ENCODE data around the gene ASTN2. TPM values are rescaled to one million over a fixed set of nuclear protein-coding genes. Genes with fewer than 3 reads are reported as not detected.

Gene ASTN2
- total RNA-seq, 5 donors from 2014 or later (not counting 1 experiment from before 2014, with no cell fraction given): 3.7 to 4.8 (median 4.4) TPM

- H3K27ac Mint-ChIP-seq: no peak overlapping the region
- 85% methylated on average over 1 of the region's 2 CpGs for WGBS (ENCODE audit: insufficient coverage)
- no peaks in the 10 kb centered on the region for H3K4me1 Mint-ChIP-seq
- ATAC-seq (replicated peaks in 1 of 4) (no peak), DNase-seq (no peak)
- H3K4me3 ChIP-seq (ENCODE audit: control insufficient read depth in 1 of 2, extremely low read depth in 1 of 2, low read length in 1 of 2): no peak overlapping the region
- ChIA-PET CTCF (no interaction called here), POLR2A (no interaction called here)
- H3K27me3 Mint-ChIP-seq: peaks cover 0 to 3% of the 10 kb centered on the region in 2 donors
- H3K9me3 Mint-ChIP-seq: no peaks in the 10 kb centered on the region
- H3K4me1 ChIP-seq (ENCODE audit: control insufficient read depth in 1 of 2, extremely low read depth in 1 of 2, insufficient read depth in 2 of 2, low read length in 2 of 2): no peaks in the 10 kb centered on the region
- no peaks in the 10 kb centered on the region for H3K36me3 Mint-ChIP-seq
- no peak overlapping the region for H3K4me3 Mint-ChIP-seq
- H3K9me3 ChIP-seq: no peaks in the 10 kb centered on the region
- peaks cover 0 to 6% of the 10 kb centered on the region in 2 experiments for H3K27me3 ChIP-seq (replicated peaks in 1 of 2; ENCODE audit: control insufficient read depth in 2 of 2, extremely low read depth in 1 of 2, insufficient read depth in 2 of 2, low read length in 1 of 2)
- H3K36me3 ChIP-seq (ENCODE audit: control insufficient read depth in 2 of 2, extremely low read depth in 1 of 2, insufficient read depth in 1 of 2, low read length in 1 of 2): no peaks in the 10 kb centered on the region
- no peak overlapping the region for H3K27ac ChIP-seq (ENCODE audit: low read length)
Observed at GRCh38 chr9:116984111-116984510, 430.7 kb downstream of the ASTN2 start.

GRCh38 chr9:116980582-116981120, 434.2 kb downstream of the ASTN2 start:
- peaks cover 0 to 4% (median 0%) of the 10 kb centered on the region in 3 donors for H3K9me3 Mint-ChIP-seq
- H3K27me3 Mint-ChIP-seq: peaks cover 0 to 7% of the 10 kb centered on the region in 2 donors
- POLR2A ChIA-PET: no interaction called here
- no peaks in the 10 kb centered on the region for H3K9me3 ChIP-seq
- H3K4me1 Mint-ChIP-seq: no peaks in the 10 kb centered on the region
- peaks cover 0 to 3% of the 10 kb centered on the region in 2 experiments for H3K27me3 ChIP-seq (replicated peaks in 1 of 2; ENCODE audit: control insufficient read depth in 2 of 2, extremely low read depth in 1 of 2, insufficient read depth in 2 of 2, low read length in 1 of 2)
- ATAC-seq (replicated peaks in 1 of 4): no peak
- H3K4me3 ChIP-seq (ENCODE audit: control insufficient read depth in 1 of 2, extremely low read depth in 1 of 2, low read length in 1 of 2): no peak overlapping the region
- no peaks in the 10 kb centered on the region for H3K36me3 Mint-ChIP-seq
- no peak overlapping the region for H3K4me3 Mint-ChIP-seq
- no peaks in the 10 kb centered on the region for H3K36me3 ChIP-seq (ENCODE audit: control insufficient read depth in 2 of 2, extremely low read depth in 1 of 2, insufficient read depth in 1 of 2, low read length in 1 of 2)
- CTCF ChIA-PET: no interaction called here
- H3K27ac Mint-ChIP-seq: no peak overlapping the region
- H3K27ac ChIP-seq (ENCODE audit: low read length): no peak overlapping the region
- no peaks in the 10 kb centered on the region for H3K4me1 ChIP-seq (ENCODE audit: control insufficient read depth in 1 of 2, extremely low read depth in 1 of 2, insufficient read depth in 2 of 2, low read length in 2 of 2)
- no peak for DNase-seq

GRCh38 chr9:116979456-116979855, 435.4 kb downstream of the ASTN2 start:
- Histone ChIP-seq H3K4me1 (ENCODE audit: control insufficient read depth in 1 of 2, extremely low read depth in 1 of 2, insufficient read depth in 2 of 2, low read length in 2 of 2) (no peaks in the 10 kb centered on the region), H3K36me3 (ENCODE audit: control insufficient read depth in 2 of 2, extremely low read depth in 1 of 2, insufficient read depth in 1 of 2, low read length in 1 of 2) (no peaks in the 10 kb centered on the region), H3K9me3 (no peaks in the 10 kb centered on the region), H3K4me3 (ENCODE audit: control insufficient read depth in 1 of 2, extremely low read depth in 1 of 2, low read length in 1 of 2) (no peak overlapping the region), H3K27ac (ENCODE audit: low read length) (no peak overlapping the region), H3K27me3 (replicated peaks in 1 of 2; ENCODE audit: control insufficient read depth in 2 of 2, extremely low read depth in 1 of 2, insufficient read depth in 2 of 2, low read length in 1 of 2) (no peaks in the 10 kb centered on the region)
- no peak overlapping the region for H3K27ac Mint-ChIP-seq
- no peaks in the 10 kb centered on the region for H3K36me3 Mint-ChIP-seq
- peaks cover 0 to 7% of the 10 kb centered on the region in 2 donors for H3K27me3 Mint-ChIP-seq
- H3K4me1 Mint-ChIP-seq: no peaks in the 10 kb centered on the region
- no peak overlapping the region for H3K4me3 Mint-ChIP-seq
- ATAC-seq (replicated peaks in 1 of 4) (no peak), DNase-seq (no peak)
- no CpG with 5 or more reads among the region's 2 CpGs for WGBS (ENCODE audit: insufficient coverage)
- H3K9me3 Mint-ChIP-seq: peaks cover 0 to 4% (median 0%) of the 10 kb centered on the region in 3 donors
- ChIA-PET CTCF (no interaction called here), POLR2A (no interaction called here)

- Mint-ChIP-seq H3K27me3 (peaks cover 0 to 7% of the 10 kb centered on the region in 2 donors), H3K27ac (no peak overlapping the region), H3K4me1 (no peaks in the 10 kb centered on the region), H3K9me3 (peaks cover 0 to 4% (median 0%) of the 10 kb centered on the region in 3 donors), H3K4me3 (no peak overlapping the region), H3K36me3 (no peaks in the 10 kb centered on the region)
- ChIA-PET CTCF (no interaction called here), POLR2A (no interaction called here)
- no peaks in the 10 kb centered on the region for H3K27me3 ChIP-seq (replicated peaks in 1 of 2; ENCODE audit: control insufficient read depth in 2 of 2, extremely low read depth in 1 of 2, insufficient read depth in 2 of 2, low read length in 1 of 2)
- H3K27ac ChIP-seq (ENCODE audit: low read length): no peak overlapping the region
- H3K4me3 ChIP-seq (ENCODE audit: control insufficient read depth in 1 of 2, extremely low read depth in 1 of 2, low read length in 1 of 2): no peak overlapping the region
- no peaks in the 10 kb centered on the region for H3K4me1 ChIP-seq (ENCODE audit: control insufficient read depth in 1 of 2, extremely low read depth in 1 of 2, insufficient read depth in 2 of 2, low read length in 2 of 2)
- ATAC-seq (replicated peaks in 1 of 4): no peak
- H3K36me3 ChIP-seq (ENCODE audit: control insufficient read depth in 2 of 2, extremely low read depth in 1 of 2, insufficient read depth in 1 of 2, low read length in 1 of 2): no peaks in the 10 kb centered on the region
- DNase-seq: no peak
- WGBS (ENCODE audit: insufficient coverage): no CpG with 5 or more reads among the region's 2 CpGs
- no peaks in the 10 kb centered on the region for H3K9me3 ChIP-seq
Observed at GRCh38 chr9:116978155-116978554, 436.7 kb downstream of the ASTN2 start.

- Histone ChIP-seq H3K36me3 (ENCODE audit: control insufficient read depth in 2 of 2, extremely low read depth in 1 of 2, insufficient read depth in 1 of 2, low read length in 1 of 2) (no peaks in the 10 kb centered on the region), H3K27ac (ENCODE audit: low read length) (no peak overlapping the region), H3K4me3 (ENCODE audit: control insufficient read depth in 1 of 2, extremely low read depth in 1 of 2, low read length in 1 of 2) (no peak overlapping the region), H3K27me3 (replicated peaks in 1 of 2; ENCODE audit: control insufficient read depth in 2 of 2, extremely low read depth in 1 of 2, insufficient read depth in 2 of 2, low read length in 1 of 2) (no peaks in the 10 kb centered on the region), H3K9me3 (no peaks in the 10 kb centered on the region), H3K4me1 (ENCODE audit: control insufficient read depth in 1 of 2, extremely low read depth in 1 of 2, insufficient read depth in 2 of 2, low read length in 2 of 2) (no peaks in the 10 kb centered on the region)
- CTCF ChIA-PET: no interaction called here
- no peak overlapping the region for H3K4me3 Mint-ChIP-seq
- POLR2A ChIA-PET: no interaction called here
- H3K27me3 Mint-ChIP-seq: peaks cover 0 to 4% of the 10 kb centered on the region in 2 donors
- peaks cover 0 to 4% (median 0%) of the 10 kb centered on the region in 3 donors for H3K9me3 Mint-ChIP-seq
- no peaks in the 10 kb centered on the region for H3K36me3 Mint-ChIP-seq
- ATAC-seq (replicated peaks in 1 of 4) (no peak), DNase-seq (no peak)
- no peak overlapping the region for H3K27ac Mint-ChIP-seq
- 64% methylated on average over 4 of the region's 4 CpGs for WGBS (ENCODE audit: insufficient coverage)
- H3K4me1 Mint-ChIP-seq: no peaks in the 10 kb centered on the region
Observed at GRCh38 chr9:116975126-116975525, 439.7 kb downstream of the ASTN2 start.

- Histone ChIP-seq H3K4me3 (ENCODE audit: control insufficient read depth in 1 of 2, extremely low read depth in 1 of 2, low read length in 1 of 2) (no peak overlapping the region), H3K9me3 (no peaks in the 10 kb centered on the region), H3K36me3 (ENCODE audit: control insufficient read depth in 2 of 2, extremely low read depth in 1 of 2, insufficient read depth in 1 of 2, low read length in 1 of 2) (no peaks in the 10 kb centered on the region), H3K27me3 (replicated peaks in 1 of 2; ENCODE audit: control insufficient read depth in 2 of 2, extremely low read depth in 1 of 2, insufficient read depth in 2 of 2, low read length in 1 of 2) (no peaks in the 10 kb centered on the region), H3K4me1 (ENCODE audit: control insufficient read depth in 1 of 2, extremely low read depth in 1 of 2, insufficient read depth in 2 of 2, low read length in 2 of 2) (no peaks in the 10 kb centered on the region), H3K27ac (ENCODE audit: low read length) (no peak overlapping the region)
- H3K27me3 Mint-ChIP-seq: peaks cover 0 to 2% of the 10 kb centered on the region in 2 donors
- no peak overlapping the region for H3K4me3 Mint-ChIP-seq
- ChIA-PET POLR2A (no interaction called here), CTCF (no interaction called here)
- no peak for DNase-seq
- no peaks in the 10 kb centered on the region for H3K36me3 Mint-ChIP-seq
- no peak for ATAC-seq (replicated peaks in 1 of 4)
- H3K27ac Mint-ChIP-seq: no peak overlapping the region
- peaks cover 0 to 7% (median 0%) of the 10 kb centered on the region in 3 donors for H3K9me3 Mint-ChIP-seq
- no peaks in the 10 kb centered on the region for H3K4me1 Mint-ChIP-seq
Observed at GRCh38 chr9:116966199-116966598, 448.7 kb downstream of the ASTN2 start.

GRCh38 chr9:116964258-116964657, 450.6 kb downstream of the ASTN2 start:
- H3K4me1 ChIP-seq (ENCODE audit: control insufficient read depth in 1 of 2, extremely low read depth in 1 of 2, insufficient read depth in 2 of 2, low read length in 2 of 2): no peaks in the 10 kb centered on the region
- Mint-ChIP-seq H3K27me3 (peaks cover 0 to 3% of the 10 kb centered on the region in 2 donors), H3K4me3 (no peak overlapping the region), H3K27ac (no peak overlapping the region), H3K36me3 (no peaks in the 10 kb centered on the region), H3K4me1 (peaks cover 0 to under 1% (median 0%) of the 10 kb centered on the region in 3 donors), H3K9me3 (peaks cover 0 to 9% (median 0%) of the 10 kb centered on the region in 3 donors)
- H3K27me3 ChIP-seq (replicated peaks in 1 of 2; ENCODE audit: control insufficient read depth in 2 of 2, extremely low read depth in 1 of 2, insufficient read depth in 2 of 2, low read length in 1 of 2): no peaks in the 10 kb centered on the region
- WGBS (ENCODE audit: insufficient coverage): 81% methylated on average over 4 of the region's 11 CpGs
- DNase-seq: no peak
- ATAC-seq (replicated peaks in 1 of 4): no peak
- H3K36me3 ChIP-seq (ENCODE audit: control insufficient read depth in 2 of 2, extremely low read depth in 1 of 2, insufficient read depth in 1 of 2, low read length in 1 of 2): no peaks in the 10 kb centered on the region
- ChIA-PET CTCF (no interaction called here), POLR2A (no interaction called here)
- no peak overlapping the region for H3K27ac ChIP-seq (ENCODE audit: low read length)
- no peak overlapping the region for H3K4me3 ChIP-seq (ENCODE audit: control insufficient read depth in 1 of 2, extremely low read depth in 1 of 2, low read length in 1 of 2)
- no peaks in the 10 kb centered on the region for H3K9me3 ChIP-seq
